OCI-LY7 (cell line): ENCODE results near the gene OR1N1. TPM values are rescaled to one million over a fixed set of nuclear protein-coding genes. Genes with fewer than 3 reads are reported as not detected.

ENCODE experiments used
- BruUV-seq: library from RNA; stranded (reverse); fragments of 400-500 nt; replicated peaks from 2 replicates; lab custom pipeline; 2021; lab: Mats Ljungman, UMichigan
- CTCF ChIA-PET: fragments of 300-600 bp; sonication (Branson Sonifier 250); formaldehyde crosslinking; loops from one replicate; lab custom pipeline; 2022; ENCODE audit warnings: antibody characterized with exemption; ENCODE audit not compliant: unreplicated experiment; lab: Charles Lee
- POLR2A ChIA-PET: fragments of 300-600 bp; sonication (Branson Sonifier 250); formaldehyde crosslinking; loops from one replicate; lab custom pipeline; 2022; ENCODE audit warnings: antibody characterized with exemption; lab: Charles Lee
- DNase-seq: peaks from one replicate; pipeline ENCODE4 v3.0.0-alpha.2; 2015; ENCODE audit warnings: low spot score
- H2AFZ ChIP-seq: fragments of 200-600 bp; sonication (generic), shearing (Covaris generic); 2 replicates; pipeline ENCODE4 v1.6.1; 2014; ENCODE audit warnings: mild to moderate bottlenecking, antibody characterized with exemption, low read length, moderate library complexity
- H3K27ac ChIP-seq: fragments of 200-600 bp; sonication (generic); 2 replicates; pipeline ENCODE4 v1.5.1; 2014; ENCODE audit warnings: mixed run types, low read depth, mild to moderate bottlenecking, moderate library complexity, low read length, inconsistent platforms; ENCODE audit not compliant: poor library complexity, severe bottlenecking
- H3K36me3 ChIP-seq: fragments of 200-600 bp; sonication (generic); 2 replicates; pipeline ENCODE4 v1.6.1; 2014; ENCODE audit warnings: mild to moderate bottlenecking, antibody characterized with exemption, low read length, moderate library complexity, mixed read lengths; ENCODE audit not compliant: insufficient read depth
- H3K4me1 ChIP-seq: fragments of 200-600 bp; sonication (generic); 2 replicates; pipeline ENCODE4 v1.5.1; 2014; ENCODE audit warnings: mild to moderate bottlenecking, low read length; ENCODE audit not compliant: insufficient read depth, poor library complexity, severe bottlenecking
- H3K4me2 ChIP-seq: fragments of 200-600 bp; sonication (generic); 2 replicates; pipeline ENCODE4 v1.6.1; 2014; ENCODE audit warnings: mild to moderate bottlenecking, low read length
- H3K4me3 ChIP-seq: fragments of 200-600 bp; sonication (generic); 2 replicates; pipeline ENCODE4 v1.5.1; 2014; ENCODE audit warnings: mild to moderate bottlenecking, low read depth, low read length; ENCODE audit not compliant: poor library complexity, severe bottlenecking
- H3K79me2 ChIP-seq: fragments of 200-600 bp; sonication (generic); 2 replicates; pipeline ENCODE4 v1.6.1; 2016; ENCODE audit warnings: low read depth, mild to moderate bottlenecking, low read length, moderate library complexity, mixed read lengths; ENCODE audit not compliant: insufficient read depth
- H3K9me2 ChIP-seq: fragments of 200-600 bp; sonication (generic); 2 replicates; pipeline ENCODE4 v1.6.1; 2016; ENCODE audit warnings: mild to moderate bottlenecking, low read length, mixed read lengths; ENCODE audit not compliant: insufficient read depth
- H3K9me3 ChIP-seq: fragments of 200-600 bp; sonication (generic); 2 replicates; pipeline ENCODE4 v1.6.1; 2014; ENCODE audit warnings: mild to moderate bottlenecking, mixed run types, low read length, mixed read lengths
- H4K20me1 ChIP-seq: fragments of 200-600 bp; sonication (generic); 2 replicates; pipeline ENCODE4 v1.6.1; 2014; ENCODE audit warnings: mild to moderate bottlenecking, antibody characterized with exemption, low read length, moderate library complexity, mixed read lengths; ENCODE audit not compliant: insufficient read depth
- EZH2phosphoT487 ChIP-seq: fragments of 200-600 bp; sonication (generic); IDR thresholded peaks from 2 replicates; pipeline ENCODE4 v1.6.1; 2018; ENCODE audit warnings: low read depth, borderline replicate concordance, mild to moderate bottlenecking, mixed run types, antibody characterized with exemption, low read length, moderate library complexity, mixed read lengths
- intact Hi-C: fragments of 100-400 bp; cut with micrococcal nuclease; formaldehyde crosslinking; loops from one replicate; pipeline ENCODE4 v1.10.0; 2022; ENCODE audit not compliant: unreplicated experiment
- total RNA-seq, 2 experiments: library from RNA; depleted of rRNA in 1 of 2; stranded (reverse); fragments of >200 nt in 1 of 2; shearing (Covaris generic) in 1 of 2; gene quantifications; 2 replicates each; pipeline ENCODE4 v1.2.3, GENCODE V29; 2014 to 2022
- TF ChIP-seq, protein P1 (sequence below): fragments of 200-600 bp; sonication (generic); conservative IDR thresholded peaks from 2 replicates; pipeline ENCODE4 v1.5.1; 2014; ENCODE audit warnings: mild to moderate bottlenecking, antibody characterized with exemption, low read length, moderate library complexity, mixed read lengths

Gene OR1N1
- total RNA-seq, 2 experiments from 2014 or later, result not detected

GRCh38 chr9:122519376-122519775, 7.7 kb downstream of the OR1N1 start:
- intact Hi-C loops, result no loop called here
- no peaks in the 10 kb centered on the region for H3K36me3 ChIP-seq
- DNase-seq, result no peak
- TF ChIP-seq, protein P1, sequence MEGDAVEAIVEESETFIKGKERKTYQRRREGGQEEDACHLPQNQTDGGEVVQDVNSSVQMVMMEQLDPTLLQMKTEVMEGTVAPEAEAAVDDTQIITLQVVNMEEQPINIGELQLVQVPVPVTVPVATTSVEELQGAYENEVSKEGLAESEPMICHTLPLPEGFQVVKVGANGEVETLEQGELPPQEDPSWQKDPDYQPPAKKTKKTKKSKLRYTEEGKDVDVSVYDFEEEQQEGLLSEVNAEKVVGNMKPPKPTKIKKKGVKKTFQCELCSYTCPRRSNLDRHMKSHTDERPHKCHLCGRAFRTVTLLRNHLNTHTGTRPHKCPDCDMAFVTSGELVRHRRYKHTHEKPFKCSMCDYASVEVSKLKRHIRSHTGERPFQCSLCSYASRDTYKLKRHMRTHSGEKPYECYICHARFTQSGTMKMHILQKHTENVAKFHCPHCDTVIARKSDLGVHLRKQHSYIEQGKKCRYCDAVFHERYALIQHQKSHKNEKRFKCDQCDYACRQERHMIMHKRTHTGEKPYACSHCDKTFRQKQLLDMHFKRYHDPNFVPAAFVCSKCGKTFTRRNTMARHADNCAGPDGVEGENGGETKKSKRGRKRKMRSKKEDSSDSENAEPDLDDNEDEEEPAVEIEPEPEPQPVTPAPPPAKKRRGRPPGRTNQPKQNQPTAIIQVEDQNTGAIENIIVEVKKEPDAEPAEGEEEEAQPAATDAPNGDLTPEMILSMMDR, result no peak
- TF ChIP-seq EZH2phosphoT487, result no peak
- POLR2A ChIA-PET, result no interaction called here
- no peaks in the 10 kb centered on the region for H3K4me1 ChIP-seq
- CTCF ChIA-PET, result no interaction called here
- H3K27ac ChIP-seq, result no peak overlapping the region
- no peak overlapping the region for H3K4me2 ChIP-seq
- H3K79me2 ChIP-seq, result no peaks in the 10 kb centered on the region
- no peaks in the 10 kb centered on the region for H4K20me1 ChIP-seq
- H3K4me3 ChIP-seq, result no peak overlapping the region
- BruUV-seq, result no TSS peak
- no peaks in the 10 kb centered on the region for H3K9me2 ChIP-seq
- H3K9me3 ChIP-seq, result no peaks in the 10 kb centered on the region
- H2AFZ ChIP-seq, result no peak overlapping the region

- intact Hi-C loops, result no loop called here
- TF ChIP-seq, protein P1, result no peak
- no peak for TF ChIP-seq EZH2phosphoT487
- Histone ChIP-seq H3K9me3 (no peaks in the 10 kb centered on the region), H2AFZ (no peak within 1 kb of the TSS), H4K20me1 (no peaks in the 10 kb centered on the region), H3K79me2 (no peaks in the 10 kb centered on the region), H3K4me2 (no peak within 1 kb of the TSS), H3K4me3 (no peak within 1 kb of the TSS), H3K9me2 (no peaks in the 10 kb centered on the region), H3K36me3 (no peaks in the 10 kb centered on the region), H3K4me1 (no peaks in the 10 kb centered on the region), H3K27ac (no peak within 1 kb of the TSS)
- DNase-seq, result no peak
- POLR2A ChIA-PET, result no interaction called here
- CTCF ChIA-PET, result no interaction called here
- BruUV-seq, result no TSS peak
Measured at GRCh38 chr9:122518841-122519240, 8.3 kb downstream of the OR1N1 start, which contains the start of gene OR1J4. Gene OR1J4, plus strand, starts transcription at chr9:122519141. Its CDS starts 0 bp downstream, at chr9:122519141.

GRCh38 chr9:122518226-122518625, 8.9 kb downstream of the OR1N1 start:
- DNase-seq, result no peak
- intact Hi-C loops, result no loop called here
- Histone ChIP-seq H3K36me3 (no peaks in the 10 kb centered on the region), H2AFZ (no peak overlapping the region), H3K27ac (no peak overlapping the region), H3K79me2 (no peaks in the 10 kb centered on the region), H3K4me2 (no peak overlapping the region), H3K9me2 (no peaks in the 10 kb centered on the region), H3K4me3 (no peak overlapping the region), H3K9me3 (no peaks in the 10 kb centered on the region), H3K4me1 (no peaks in the 10 kb centered on the region), H4K20me1 (no peaks in the 10 kb centered on the region)
- no TSS peak for BruUV-seq
- POLR2A ChIA-PET, result no interaction called here
- TF ChIP-seq, protein P1, result no peak
- no peak for TF ChIP-seq EZH2phosphoT487
- CTCF ChIA-PET, result no interaction called here
